GM21717 (cell line): Measurements from ENCODE around the gene OR2V1.
"Not testable (repeated sequence)": the region's sequence is repeated elsewhere in the genome, so short reads cannot be mapped to it uniquely, and the experiment has no call there.

Experiments
- ATAC-seq: cut with Tn5 transposase; IDR thresholded peaks from one replicate; pipeline ENCODE4 v1.9.1; 2021; ENCODE audit warnings: mild to moderate bottlenecking, moderate library complexity; ENCODE audit not compliant: unreplicated experiment

Gene OR2V1

DNA sequence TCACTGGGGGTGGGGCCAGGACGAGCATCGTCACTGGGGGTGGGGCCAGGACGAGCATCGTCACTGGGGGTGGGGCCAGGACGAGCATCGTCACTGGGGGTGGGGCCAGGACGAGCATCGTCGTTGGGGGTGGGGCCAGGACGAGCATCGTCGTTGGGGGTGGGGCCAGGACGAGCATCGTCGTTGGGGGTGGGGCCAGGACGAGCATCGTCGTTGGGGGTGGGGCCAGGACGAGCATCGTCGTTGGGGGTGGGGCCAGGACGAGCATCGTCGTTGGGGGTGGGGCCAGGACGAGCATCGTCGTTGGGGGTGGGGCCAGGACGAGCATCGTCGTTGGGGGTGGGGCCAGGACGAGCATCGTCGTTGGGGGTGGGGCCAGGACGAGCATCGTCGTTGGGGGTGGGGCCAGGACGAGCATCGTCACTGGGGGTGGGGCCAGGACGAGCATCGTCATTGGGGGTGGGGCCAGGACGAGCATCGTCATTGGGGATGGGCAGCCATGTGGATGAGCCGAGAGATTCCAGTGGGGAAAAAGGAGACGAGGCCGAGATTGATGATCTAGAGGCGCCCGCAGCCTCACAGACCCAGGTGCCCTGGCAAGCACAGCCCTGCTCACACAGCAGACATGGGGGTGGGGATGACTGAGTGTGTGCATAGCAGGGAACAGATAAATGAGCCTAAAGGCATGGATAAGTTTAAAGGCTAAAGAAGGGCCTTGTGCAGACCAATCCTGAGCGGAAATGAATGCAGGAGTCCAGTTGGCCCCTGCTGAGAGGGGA lies 30.0 kb upstream of the OR2V1 start:
- not testable (repeated sequence) for ATAC-seq

DNA sequence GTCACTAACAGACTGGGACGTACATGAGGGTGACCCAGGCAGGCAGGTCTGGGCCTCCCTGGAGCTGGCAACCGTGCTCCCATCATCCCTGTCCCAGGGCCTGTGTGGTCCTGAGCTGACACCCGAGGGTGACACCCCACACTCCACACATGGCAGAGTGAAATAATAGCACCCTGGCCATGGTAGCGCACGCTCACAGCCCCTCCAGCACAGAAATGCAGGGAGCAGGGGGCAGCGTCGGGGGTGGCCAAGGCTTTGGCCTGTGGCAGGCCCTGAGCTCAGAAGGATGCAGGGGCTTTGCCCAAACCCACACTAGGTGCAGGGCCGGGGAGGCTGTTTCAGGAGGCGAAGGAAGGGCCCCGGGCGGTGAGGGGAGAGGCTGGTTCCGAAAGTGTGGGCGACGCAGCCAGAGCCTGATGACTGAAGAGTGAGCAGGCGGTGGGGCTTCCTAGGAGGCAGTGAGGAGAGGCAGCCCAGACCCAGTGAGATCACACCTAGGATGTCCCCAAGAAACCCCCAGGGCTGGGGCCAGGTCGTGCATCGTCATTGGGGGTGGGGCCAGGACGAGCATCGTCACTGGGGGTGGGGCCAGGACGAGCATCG lies 29.3 kb upstream of the OR2V1 start:
- ATAC-seq: peak; percentile 63

DNA sequence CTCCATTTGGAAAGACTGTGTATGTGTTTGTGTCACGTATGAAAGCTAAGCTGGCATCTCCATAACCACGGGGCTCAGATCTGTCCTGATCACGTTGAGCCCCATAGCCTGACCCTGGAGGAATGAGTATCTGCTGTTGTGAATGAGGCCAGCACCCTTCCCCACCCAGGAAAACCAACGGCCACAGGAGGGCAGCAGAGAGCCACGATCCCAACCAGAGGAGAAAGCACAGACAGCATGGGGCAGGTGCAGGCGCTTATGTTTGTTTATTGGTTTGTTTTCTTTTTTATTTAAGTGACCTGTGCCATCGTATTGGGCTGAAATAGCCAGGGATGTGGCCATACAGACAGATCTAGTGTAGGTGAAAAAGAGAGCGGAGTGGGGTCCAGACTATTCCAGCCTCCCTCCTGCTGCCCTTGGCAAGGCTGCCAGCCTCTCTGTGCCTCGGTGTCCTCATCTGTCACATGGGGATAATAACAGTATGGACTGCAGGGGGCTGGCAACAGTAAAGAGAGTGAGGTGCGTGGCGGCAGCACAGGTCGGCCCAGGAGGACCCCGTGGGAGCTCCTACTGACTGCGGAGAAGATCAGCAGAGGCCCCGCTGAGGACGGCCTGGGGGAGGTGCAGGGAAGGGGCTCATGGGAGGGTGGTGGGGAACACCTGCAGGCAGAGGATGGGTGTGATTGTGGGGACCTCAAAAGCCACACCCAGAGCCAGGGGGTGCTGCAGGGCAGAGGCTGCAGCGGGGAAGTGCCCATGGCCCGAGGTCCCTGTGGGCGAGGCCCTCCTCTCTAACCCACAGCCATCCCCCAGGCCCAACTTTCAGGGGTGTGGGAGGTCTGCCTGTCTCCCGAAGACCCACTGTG lies 28.6 kb upstream of the OR2V1 start:
- ATAC-seq: peak; percentile 64

DNA sequence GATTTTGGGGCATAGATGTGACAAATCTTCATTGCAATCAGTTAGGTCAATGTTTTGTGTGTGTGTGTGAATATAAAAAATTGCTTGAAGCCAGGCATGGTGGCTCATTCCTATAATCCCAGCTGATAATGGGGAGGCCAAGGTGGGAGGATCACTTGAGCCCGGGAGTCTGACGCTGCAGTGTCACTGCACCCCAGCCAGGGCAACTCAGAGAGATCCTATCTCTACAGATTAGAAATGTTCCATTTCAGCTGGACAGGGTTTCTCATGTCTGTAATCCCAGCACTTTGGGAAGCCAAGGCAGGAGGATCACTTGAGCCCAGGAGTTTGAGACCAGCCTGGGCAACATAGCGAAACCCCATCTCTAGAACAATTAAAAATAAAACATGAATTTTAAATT lies 27.9 kb upstream of the OR2V1 start:
- no peak for ATAC-seq

DNA sequence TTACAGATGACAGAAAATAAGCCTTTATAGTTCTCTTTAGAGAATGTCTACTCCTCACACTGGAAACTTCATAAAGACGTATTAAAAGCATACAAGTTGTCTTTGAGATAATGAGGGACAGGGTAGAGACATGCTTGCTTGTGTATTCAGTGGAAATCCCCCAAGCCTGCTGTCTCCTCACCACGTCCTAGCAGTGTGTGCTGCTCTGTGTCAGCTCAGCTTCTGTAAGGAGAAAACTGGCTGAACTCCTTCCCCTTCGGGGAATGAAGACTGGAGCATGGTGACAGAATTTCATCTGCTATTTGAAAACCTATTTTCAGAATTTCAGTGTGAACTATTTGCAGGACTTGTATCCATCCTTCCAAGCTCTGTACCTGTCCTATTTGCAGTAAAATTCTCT lies 25.8 kb upstream of the OR2V1 start:
- no peak for ATAC-seq

DNA sequence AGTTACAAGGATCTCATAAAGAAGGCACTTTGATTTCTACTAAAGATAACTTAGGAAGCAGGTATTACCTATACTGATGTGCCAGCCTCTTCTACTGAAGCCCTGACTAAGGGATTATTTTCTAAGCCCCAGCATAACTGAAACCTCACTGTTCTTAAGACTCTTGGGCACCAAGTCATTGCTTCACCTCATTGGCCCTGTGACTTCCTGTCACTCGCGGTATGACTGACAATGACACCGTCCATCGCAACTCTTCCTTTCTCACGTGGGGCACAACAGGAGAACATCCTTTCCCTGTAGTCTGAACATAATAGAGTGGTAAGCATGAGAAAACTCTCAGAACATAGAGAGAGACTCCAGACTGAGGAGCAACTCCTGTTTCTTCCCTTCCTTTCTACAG lies 22.8 kb upstream of the OR2V1 start:
- ATAC-seq: no peak

DNA sequence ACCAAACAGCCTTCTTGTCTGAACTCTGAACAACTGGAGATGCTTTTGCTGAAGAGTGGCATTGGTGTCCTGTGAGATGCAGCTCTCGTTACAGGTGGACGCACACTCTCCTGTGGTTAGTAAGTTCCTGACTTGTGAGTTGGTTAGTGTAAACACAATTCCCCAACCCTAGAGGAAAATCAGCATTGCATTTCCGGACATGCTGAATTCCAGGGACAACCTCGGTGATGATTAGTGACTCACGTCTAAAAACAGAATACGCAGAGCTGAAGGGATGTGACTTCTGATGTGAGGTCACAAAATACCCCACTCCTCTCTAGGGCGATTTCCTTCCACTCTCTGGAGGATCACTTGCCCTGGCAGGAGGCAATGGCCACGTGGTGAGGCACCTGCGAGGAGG lies 21.4 kb upstream of the OR2V1 start:
- no peak for ATAC-seq

DNA sequence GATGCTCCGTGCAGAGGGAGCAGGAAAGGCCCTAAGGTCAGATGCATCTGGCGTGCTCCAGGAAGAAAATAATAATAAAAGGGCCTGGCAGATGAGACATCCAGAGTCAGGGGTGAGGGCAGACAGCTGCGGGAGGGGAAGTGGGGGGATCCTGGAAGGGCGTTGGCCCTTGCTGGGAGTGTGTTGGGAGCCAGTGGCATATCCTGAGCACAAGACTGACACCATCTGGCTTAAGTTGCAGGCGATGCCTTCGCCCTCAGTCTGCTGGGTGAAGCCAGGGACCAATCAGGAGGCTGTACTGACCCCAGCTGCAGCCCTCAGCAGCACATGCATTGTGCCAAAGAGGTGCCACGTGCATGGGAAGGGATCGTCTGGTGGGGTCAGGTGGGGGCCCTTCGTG lies 20.2 kb upstream of the OR2V1 start:
- no peak for ATAC-seq

DNA sequence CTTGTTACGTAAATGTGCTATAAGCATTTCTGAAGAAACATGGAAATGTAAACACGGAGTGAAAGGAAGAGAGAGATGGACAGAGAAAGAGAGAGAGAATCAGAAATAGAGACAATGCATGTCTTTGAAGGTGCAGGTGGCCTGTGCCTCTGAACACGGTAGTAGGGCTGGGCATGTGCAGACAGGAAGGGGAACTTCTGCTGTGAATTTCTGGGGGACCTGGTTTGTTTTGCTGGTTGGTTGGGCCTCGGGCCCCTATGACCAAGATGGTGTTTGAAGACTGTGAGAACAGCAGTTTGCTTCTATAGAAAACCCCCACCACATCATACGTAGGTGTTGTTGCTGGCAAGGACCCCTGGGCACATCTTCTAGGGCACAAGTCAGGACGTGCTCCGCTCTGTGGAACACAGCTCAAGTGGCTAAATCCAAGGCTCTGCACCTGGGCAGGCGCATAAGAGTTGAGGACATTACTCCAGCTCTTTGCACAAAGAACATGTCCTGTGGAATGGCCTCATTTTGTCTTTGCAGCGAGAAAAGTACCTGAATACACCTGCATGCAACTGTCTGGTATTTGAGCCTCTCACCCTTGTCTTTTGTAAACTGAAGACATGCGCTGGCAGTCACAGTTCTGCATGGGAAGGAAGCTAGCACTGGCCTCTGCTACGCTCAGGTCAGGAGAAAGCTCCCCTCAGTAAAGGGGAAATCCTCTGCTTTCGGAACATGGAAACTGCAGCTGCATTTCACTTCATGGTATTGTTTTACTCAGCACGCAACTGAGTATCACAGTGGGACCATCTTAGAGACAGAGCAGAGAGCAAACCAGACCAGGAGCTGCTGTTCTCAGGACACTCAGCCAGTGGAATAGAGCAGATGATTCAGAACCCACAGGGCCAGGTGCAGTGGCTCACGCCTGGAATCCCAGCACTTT lies 19.1 kb upstream of the OR2V1 start:
- ATAC-seq: no peak

DNA sequence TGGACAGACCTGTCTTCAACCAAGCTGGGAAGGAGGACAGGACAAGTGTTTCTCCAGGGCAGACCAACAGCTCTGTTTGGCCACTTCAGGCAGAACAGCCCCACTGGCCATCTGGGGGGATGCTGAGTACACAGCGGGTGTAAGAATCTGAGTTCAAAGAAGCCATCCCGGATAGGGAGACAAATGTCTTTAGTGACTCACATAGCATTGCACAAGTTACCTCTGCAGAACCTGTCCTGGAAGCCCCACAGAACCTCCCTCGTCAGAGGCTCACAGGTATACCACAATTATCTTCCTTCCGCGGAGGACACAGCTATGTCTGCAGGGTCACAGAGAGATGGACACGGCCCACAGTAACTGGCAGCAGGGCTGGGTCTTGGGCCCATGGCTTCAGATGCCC lies 18.4 kb upstream of the OR2V1 start:
- ATAC-seq: no peak

DNA sequence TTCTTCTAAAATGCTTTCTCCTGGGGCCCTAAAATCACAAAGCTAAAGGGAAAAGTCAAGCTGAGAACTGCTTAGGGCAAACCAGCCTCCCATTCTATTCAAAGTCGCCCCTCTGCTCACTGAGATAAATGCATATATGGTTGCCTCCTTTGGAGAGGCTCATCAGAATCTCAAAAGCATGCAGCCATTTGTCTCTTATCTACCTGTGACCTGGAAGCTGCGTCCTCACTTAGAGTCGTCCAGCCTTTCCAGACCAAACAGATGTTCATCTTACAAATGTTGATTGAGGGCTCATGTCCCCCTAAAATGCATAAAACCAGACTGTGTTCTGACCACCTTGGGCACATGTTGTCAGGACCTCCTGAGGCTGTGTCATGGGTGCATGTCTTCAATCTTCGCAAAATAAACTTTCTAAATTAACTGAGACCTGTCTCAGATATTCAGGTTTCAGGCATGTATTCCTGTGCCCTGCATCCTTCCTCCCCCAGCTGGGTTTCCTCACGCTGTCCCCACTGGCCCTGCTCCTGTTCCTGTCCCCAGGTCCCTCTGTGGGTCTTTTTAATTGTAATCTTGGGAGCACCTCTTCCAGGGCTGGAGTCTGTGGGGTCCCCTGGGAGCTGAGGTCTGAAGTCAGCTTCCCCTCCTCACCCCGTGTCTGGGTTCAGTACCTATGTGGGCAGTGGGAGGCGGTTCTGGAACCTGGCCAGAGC lies 16.1 kb upstream of the OR2V1 start, which contains the start of gene OR2V2:
TSS of gene OR2V2 (plus strand) at position 660 of the 710 bp plus-strand sequence. CDS start 7,357 bp downstream, outside the sequence.
- ATAC-seq: not testable (repeated sequence)

DNA sequence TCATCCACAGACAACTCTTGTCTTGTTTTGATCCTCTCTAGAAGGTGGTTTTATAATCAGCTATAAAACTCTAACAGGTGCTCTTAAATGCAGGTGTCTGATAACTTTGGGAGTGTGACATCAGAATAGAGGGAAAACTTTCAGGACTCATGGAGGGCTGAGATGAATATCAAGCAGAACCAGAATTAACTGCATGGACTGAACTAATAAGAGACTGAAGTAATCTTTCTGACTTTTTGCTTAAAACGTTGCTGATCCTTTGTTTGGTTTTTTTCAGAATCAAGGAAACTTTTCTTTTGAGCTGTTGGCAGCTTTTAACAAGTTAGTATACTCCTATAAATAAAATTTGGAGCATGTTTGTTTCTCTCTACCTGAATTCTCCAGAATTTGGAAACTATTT lies 14.2 kb upstream of the OR2V1 start:
- ATAC-seq: no peak

DNA sequence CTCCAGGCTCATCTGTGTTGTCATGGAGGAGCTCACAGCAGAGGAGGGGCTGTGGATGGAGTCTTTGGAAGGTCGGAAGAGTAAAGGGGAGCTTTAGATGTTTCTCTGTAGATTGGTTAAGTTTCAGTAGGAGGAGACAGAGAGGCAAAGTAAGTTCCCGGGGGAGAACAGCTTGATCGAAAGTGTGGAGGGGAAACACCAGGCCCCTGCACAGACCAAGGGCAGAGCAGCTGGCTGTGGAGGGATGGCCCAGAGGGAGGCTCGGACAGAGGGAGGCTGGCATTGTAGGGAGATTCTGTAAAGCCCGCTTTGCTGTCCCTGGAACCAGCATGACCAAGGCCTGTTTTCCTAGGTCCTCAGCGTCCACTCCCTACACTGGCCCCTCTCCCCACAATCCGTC lies 11.1 kb upstream of the OR2V1 start:
- no peak for ATAC-seq

DNA sequence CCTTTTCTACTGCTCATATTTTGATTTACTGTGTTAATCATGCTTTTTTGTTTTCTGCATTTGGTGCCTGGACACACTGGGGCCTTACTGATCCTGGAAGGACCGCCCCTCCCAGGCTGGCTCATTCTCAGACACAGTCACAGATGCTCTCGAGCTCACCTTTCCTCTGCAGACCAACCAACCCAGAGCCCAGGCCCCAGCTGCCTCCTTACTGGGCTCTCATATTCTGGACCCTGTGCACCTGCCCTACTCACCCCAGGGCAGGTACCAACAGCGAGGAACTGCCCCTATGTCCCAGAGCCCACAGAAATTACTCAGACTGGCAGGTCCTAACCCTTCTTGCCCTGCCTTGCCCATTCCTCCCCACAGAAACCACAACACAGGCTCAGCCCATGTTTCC lies 9.8 kb upstream of the OR2V1 start:
- no peak for ATAC-seq

DNA sequence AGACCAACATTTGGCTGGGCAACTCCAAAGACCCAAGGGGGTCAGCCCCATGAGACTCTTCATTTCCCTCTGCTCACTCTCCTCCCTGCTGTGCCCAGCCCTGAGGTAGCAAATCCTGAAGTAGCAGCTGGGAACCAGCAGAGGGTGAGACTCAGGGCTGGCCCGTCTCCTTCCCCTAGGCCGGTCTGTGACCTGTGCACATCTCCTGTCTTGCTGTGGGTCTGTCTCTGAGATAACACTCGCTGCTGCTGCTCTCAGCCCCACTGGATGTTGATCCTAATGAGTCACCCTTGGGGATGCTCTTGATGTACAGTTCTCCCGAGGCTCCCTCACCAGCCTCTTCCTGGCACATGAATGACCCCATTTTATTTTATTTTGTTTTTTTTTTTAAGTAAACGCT lies 7.3 kb upstream of the OR2V1 start:
- ATAC-seq: no peak

DNA sequence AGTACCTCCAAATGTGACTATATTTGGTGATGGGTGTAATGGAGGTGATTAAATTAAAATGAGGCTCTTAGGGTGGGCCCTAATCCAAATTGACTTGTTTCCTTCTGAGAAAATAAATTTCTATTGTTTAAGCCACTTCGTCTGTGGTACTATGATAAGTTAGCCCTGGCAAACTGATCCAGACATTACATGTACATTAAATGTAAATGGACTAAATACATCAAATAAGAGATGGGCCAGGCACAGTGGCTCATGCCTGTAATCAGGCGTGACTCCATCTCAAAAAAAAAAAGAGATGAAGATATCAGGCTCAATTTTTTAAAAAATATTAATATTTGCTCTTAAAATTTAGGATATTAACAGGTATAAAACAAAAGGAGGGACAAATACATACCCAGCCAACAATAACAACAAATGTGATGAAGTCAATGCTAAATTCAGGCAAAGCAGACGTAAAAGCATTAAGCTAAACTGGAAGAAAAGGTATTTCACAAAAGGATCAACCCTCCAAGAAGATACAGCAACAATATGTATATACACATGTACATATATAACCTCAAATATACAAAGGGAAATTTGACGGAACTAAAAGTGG lies 5.5 kb upstream of the OR2V1 start:
- ATAC-seq: no peak

DNA sequence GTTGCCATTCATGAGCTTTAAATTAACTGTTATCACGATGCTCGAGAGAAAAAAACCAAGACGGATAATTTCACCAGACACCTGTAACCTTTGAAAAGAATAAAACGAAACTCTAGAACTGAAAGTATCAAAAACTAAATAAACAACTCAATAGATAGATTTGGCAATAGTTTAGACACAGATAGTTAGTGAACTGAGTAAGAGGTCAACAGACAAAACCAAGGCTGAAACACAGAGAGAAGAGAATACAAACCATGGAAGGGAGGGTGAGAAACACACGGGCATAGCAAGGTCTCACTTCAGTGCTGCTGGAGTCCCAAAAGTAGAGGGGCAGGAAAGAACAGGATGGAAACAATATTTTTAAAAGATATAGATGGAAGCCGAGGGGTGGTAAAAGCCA lies 3.3 kb upstream of the OR2V1 start:
- ATAC-seq: no peak

DNA sequence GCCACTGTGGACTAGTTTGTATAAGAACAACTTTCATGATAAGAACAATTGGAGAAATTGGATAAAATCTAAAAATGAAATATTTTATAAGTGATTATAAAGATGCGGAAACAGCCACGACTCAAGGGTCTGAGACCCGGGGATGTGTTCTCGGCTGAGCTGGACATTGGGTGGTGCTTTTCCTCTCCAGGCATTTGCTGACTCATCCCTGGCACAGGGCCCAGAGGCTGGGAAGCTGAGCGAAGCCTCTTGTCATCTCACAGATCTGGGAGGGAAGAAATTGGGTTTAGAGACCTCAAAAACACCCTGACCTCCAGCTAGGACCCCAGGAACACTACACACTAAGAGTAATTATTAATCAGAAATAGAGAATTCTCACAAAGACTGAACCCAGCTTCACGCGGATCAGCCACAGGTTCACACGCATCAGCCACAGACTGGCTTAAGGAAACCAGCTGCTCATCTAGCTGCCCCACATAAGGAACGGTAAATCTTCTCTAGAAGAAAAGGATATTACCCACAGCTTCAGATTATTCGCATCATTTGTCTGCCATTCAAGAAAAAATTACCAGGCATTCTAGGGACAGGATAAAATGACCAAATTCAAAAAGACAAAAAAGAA lies 2.8 kb upstream of the OR2V1 start:
- no peak for ATAC-seq

DNA sequence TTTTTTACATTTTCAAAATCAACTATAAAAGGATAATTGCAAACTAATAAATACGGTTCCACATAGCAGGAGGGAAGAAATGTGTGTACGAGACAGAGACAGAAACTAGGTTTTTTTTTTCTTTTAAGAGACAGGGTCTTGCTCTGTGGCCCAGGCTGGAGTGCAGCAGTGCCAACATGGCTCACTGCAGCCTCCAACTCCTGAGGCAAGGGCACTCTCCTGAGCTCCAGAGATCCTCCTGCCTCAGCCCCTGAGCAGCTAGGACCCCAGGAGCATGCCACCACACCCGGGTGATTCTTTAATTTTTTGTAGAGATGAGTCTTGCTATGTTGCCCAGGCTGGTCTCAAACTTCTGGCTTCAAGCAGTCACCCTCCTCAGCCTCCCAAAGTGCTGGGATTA lies 2.1 kb upstream of the OR2V1 start:
- ATAC-seq: no peak
